ENCODE results near the gene CLASRP.

Gene CLASRP

GRCh38 chr19:45087531-45087930 lies 48.7 kb downstream of the CLASRP start:
- no peak for DNase-seq

GRCh38 chr19:45090034-45090433 lies 51.2 kb downstream of the CLASRP start:
- DNase-seq, result no peak

GRCh38 chr19:45090606-45091005 lies 51.8 kb downstream of the CLASRP start:
- no peak for DNase-seq

GRCh38 chr19:45091031-45091923 lies 52.4 kb downstream of the CLASRP start:
- peak; percentile 88 to 95 for DNase-seq

- peak in 1 of 2 experiments; percentile 78 for DNase-seq
These were observed 54.2 kb downstream of the CLASRP start, which contains the start of gene PPP1R37 for GRCh38 chr19:45092747-45093678. PPP1R37 (plus strand) TSS chr19:45093179; CDS start chr19:45093326, 147 bp downstream.

- no peak for DNase-seq
These were observed 55.3 kb downstream of the CLASRP start for GRCh38 chr19:45094137-45094536.

- DNase-seq, result no peak
These were observed 55.9 kb downstream of the CLASRP start for GRCh38 chr19:45094707-45095106.

- no peak for DNase-seq
These were observed 56.9 kb downstream of the CLASRP start for GRCh38 chr19:45095496-45096413.

GRCh38 chr19:45096700-45097099 lies 57.9 kb downstream of the CLASRP start:
- DNase-seq, result no peak

- DNase-seq, result no peak
These were observed 58.6 kb downstream of the CLASRP start for GRCh38 chr19:45097450-45097775.

- no peak for DNase-seq
These were observed 59.1 kb downstream of the CLASRP start for GRCh38 chr19:45097776-45098520.

GRCh38 chr19:45098521-45099466 lies 59.9 kb downstream of the CLASRP start:
- DNase-seq, result peak in 1 of 2 experiments; percentile 48

GRCh38 chr19:45099467-45100191 lies 60.8 kb downstream of the CLASRP start:
- no peak for DNase-seq

- no peak for DNase-seq
These were observed 61.4 kb downstream of the CLASRP start for GRCh38 chr19:45100201-45100600.

- no peak for DNase-seq
These were observed 62.0 kb downstream of the CLASRP start for GRCh38 chr19:45100846-45101252.

- no peak for DNase-seq
These were observed 63.0 kb downstream of the CLASRP start for GRCh38 chr19:45101806-45102205.

- DNase-seq, result no peak
These were observed 63.6 kb downstream of the CLASRP start for GRCh38 chr19:45102481-45102880.

GRCh38 chr19:45103156-45103507 lies 64.3 kb downstream of the CLASRP start:
- no peak for DNase-seq

GRCh38 chr19:45103508-45104319 lies 64.9 kb downstream of the CLASRP start:
- DNase-seq, result no peak

Measured in cerebellar nuclear complex (tissue), 1 donor.